BJ (cell line): ENCODE measurements around the gene RBX1. TPM values are rescaled to one million over a fixed set of nuclear protein-coding genes. Genes with fewer than 3 reads are reported as not detected.

Experiments
- CTCF ChIA-PET: fragments of 350-600 bp; formaldehyde crosslinking; extraction: SDS; loops from one replicate; lab custom pipeline; 2021; ENCODE audit warnings: antibody characterized with exemption, inconsistent platforms; lab: Yijun Ruan, JAX
- POLR2A ChIA-PET: fragments of 300-600 bp; sonication (Branson Sonifier 250); formaldehyde crosslinking; extraction: SDS; loops from one replicate; lab custom pipeline; 2021; ENCODE audit warnings: antibody characterized with exemption; lab: Charles Lee
- DNase-seq: peaks from one replicate; pipeline ENCODE4 v3.0.0-alpha.2; 2011; ENCODE audit warnings: low read depth
- H3K27me3 ChIP-seq: 2 replicates; pipeline ENCODE4 v1.6.0; 2011; ENCODE audit warnings: low read length; ENCODE audit not compliant: control insufficient read depth, insufficient read depth
- H3K36me3 ChIP-seq: 2 replicates; pipeline ENCODE4 v1.5.1; 2011; ENCODE audit warnings: low read length; ENCODE audit not compliant: control insufficient read depth, insufficient read depth
- H3K4me3 ChIP-seq: 2 replicates; pipeline ENCODE4 v1.5.1; 2011; ENCODE audit warnings: low read depth, mild to moderate bottlenecking, control low read depth, low read length
- CTCF ChIP-seq: IDR thresholded peaks from 2 replicates; pipeline ENCODE4 v1.5.1; 2011; ENCODE audit warnings: low read depth, mild to moderate bottlenecking, control low read depth, inconsistent platforms, low read length, moderate library complexity; ENCODE audit not compliant: insufficient read depth
- polyA plus RNA-seq: library from polyadenylated mRNA; depleted of rRNA; stranded (reverse); fragments of >200 nt; gene quantifications from 2 replicates; pipeline ENCODE4 v1.2.3, GENCODE V29; 2011

Gene RBX1
- polyA plus RNA-seq, 1 experiment = 87.0 TPM

- Histone ChIP-seq H3K36me3 (peaks cover 13% of the 10 kb centered on the region), H3K4me3 (no peak overlapping the region), H3K27me3 (no peaks in the 10 kb centered on the region)
- no peak for DNase-seq
- ChIA-PET POLR2A (no interaction called here), CTCF (interaction anchor here (1.0 kb wide), 1 partner anchor 19 kb away, joined by 4 read pairs; no protein-coding TSS in a partner anchor)
- no peak for TF ChIP-seq CTCF
Measured at GRCh38 chr22:40967111-40967760, 16.1 kb downstream of the RBX1 start.

- no peaks in the 10 kb centered on the region for H3K27me3 ChIP-seq
- no peak overlapping the region for H3K4me3 ChIP-seq
- H3K36me3 ChIP-seq = peaks cover 8% of the 10 kb centered on the region
- POLR2A ChIA-PET = no interaction called here
- no peak for DNase-seq
- TF ChIP-seq CTCF = no peak
- CTCF ChIA-PET = no interaction called here
Measured at GRCh38 chr22:40972587-40972986, 21.4 kb downstream of the RBX1 start.

- no peak for DNase-seq
- ChIA-PET POLR2A (no interaction called here), CTCF (interaction anchor here (1.0 kb wide), 1 partner anchor 16 kb away, joined by 3 read pairs; no protein-coding TSS in a partner anchor)
- Histone ChIP-seq H3K27me3 (no peaks in the 10 kb centered on the region), H3K36me3 (peaks cover 8% of the 10 kb centered on the region), H3K4me3 (no peak overlapping the region)
- no peak for TF ChIP-seq CTCF
Measured at GRCh38 chr22:40973144-40973543, 22.0 kb downstream of the RBX1 start.

GRCh38 chr22:40975366-40975765 lies 24.2 kb downstream of the RBX1 start:
- peak; percentile 26 for DNase-seq
- H3K27me3 ChIP-seq = no peaks in the 10 kb centered on the region
- no peak overlapping the region for H3K4me3 ChIP-seq
- ChIA-PET POLR2A (interaction anchor here (0.8 kb wide), 1 partner anchor 17 kb away, joined by 5 read pairs; no protein-coding TSS in a partner anchor), CTCF (no interaction called here)
- peaks cover 4% of the 10 kb centered on the region for H3K36me3 ChIP-seq
- TF ChIP-seq CTCF = no peak

- TF ChIP-seq CTCF = no peak
- H3K27me3 ChIP-seq = no peaks in the 10 kb centered on the region
- ChIA-PET CTCF (no interaction called here), POLR2A (interaction anchor here (0.6 kb wide), 1 partner anchor 62 kb away, joined by 5 read pairs; no protein-coding TSS in a partner anchor)
- H3K4me3 ChIP-seq = no peak overlapping the region
- peaks cover 4% of the 10 kb centered on the region for H3K36me3 ChIP-seq
- DNase-seq = no peak
Measured at GRCh38 chr22:40976866-40977700, 25.9 kb downstream of the RBX1 start.
